DOHH2 (cell line): ENCODE measurements around the gene YTHDF2.

ENCODE experiments used
- H3F3A ChIP-seq: fragments of 200-600 bp; sonication (generic), shearing (Covaris generic); 2 replicates; pipeline ENCODE4 v1.6.0; 2016; ENCODE audit warnings: antibody characterized with exemption, mild to moderate bottlenecking; ENCODE audit not compliant: control insufficient read depth, insufficient read depth
- H3K27ac ChIP-seq: fragments of 200-600 bp; sonication (generic); 2 replicates; pipeline ENCODE4 v1.5.1; 2014; ENCODE audit warnings: low read depth, mild to moderate bottlenecking, low read length, moderate library complexity
- H3K27me3 ChIP-seq: fragments of 200-600 bp; sonication (generic); 2 replicates; pipeline ENCODE4 v1.6.1; 2014; ENCODE audit warnings: mild to moderate bottlenecking, low read length, mixed read lengths; ENCODE audit not compliant: control insufficient read depth
- H3K36me3 ChIP-seq: fragments of 200-600 bp; sonication (generic); 2 replicates; pipeline ENCODE4 v1.6.1; 2014; ENCODE audit warnings: mild to moderate bottlenecking, low read length, moderate library complexity, mixed read lengths; ENCODE audit not compliant: control insufficient read depth
- H3K4me1 ChIP-seq: fragments of 200-600 bp; sonication (generic); 2 replicates; pipeline ENCODE4 v1.6.1; 2014; ENCODE audit warnings: mild to moderate bottlenecking, low read length, mixed read lengths; ENCODE audit not compliant: control insufficient read depth
- H3K4me2 ChIP-seq: fragments of 200-600 bp; sonication (generic); 2 replicates; pipeline ENCODE4 v1.6.0; 2014; ENCODE audit warnings: mild to moderate bottlenecking, low read length, moderate library complexity
- H3K4me3 ChIP-seq: fragments of 200-600 bp; sonication (generic); 2 replicates; pipeline ENCODE4 v1.5.1; 2014; ENCODE audit warnings: mild to moderate bottlenecking, low read length, mixed read lengths
- H3K79me2 ChIP-seq: fragments of 200-600 bp; sonication (generic); 2 replicates; pipeline ENCODE4 v1.6.1; 2014; ENCODE audit warnings: mild to moderate bottlenecking, low read length, mixed read lengths; ENCODE audit not compliant: control insufficient read depth
- H3K9me2 ChIP-seq: fragments of 200-600 bp; sonication (generic); replicated peaks from 2 replicates; pipeline ENCODE4 v1.6.1; 2014; ENCODE audit warnings: mild to moderate bottlenecking, low read length, mixed read lengths; ENCODE audit not compliant: control insufficient read depth
- H3K9me3 ChIP-seq: fragments of 200-600 bp; sonication (generic); 2 replicates; pipeline ENCODE4 v1.6.1; 2014; ENCODE audit warnings: antibody characterized with exemption, low read length, mixed read lengths; ENCODE audit not compliant: control insufficient read depth, insufficient read depth
- H4K20me1 ChIP-seq: fragments of 200-600 bp; sonication (generic); 2 replicates; pipeline ENCODE4 v1.6.0; 2014; ENCODE audit warnings: low read depth, mild to moderate bottlenecking, antibody characterized with exemption, low read length, moderate library complexity; ENCODE audit not compliant: control insufficient read depth, insufficient read depth
- EZH2phosphoT487 ChIP-seq: fragments of 200-600 bp; sonication (generic); IDR thresholded peaks from 2 replicates; pipeline ENCODE4 v1.6.1; 2017; ENCODE audit warnings: borderline replicate concordance, mild to moderate bottlenecking, antibody characterized with exemption, low read length, moderate library complexity, mixed read lengths
- TF ChIP-seq, protein P1 (sequence below): fragments of 200-600 bp; sonication (generic); IDR thresholded peaks from one replicate; pipeline ENCODE4 v1.5.1; 2014; ENCODE audit warnings: antibody characterized with exemption, mild to moderate bottlenecking, low read depth, low read length; ENCODE audit not compliant: poor library complexity, severe bottlenecking

YTHDF2 gene

DNA sequence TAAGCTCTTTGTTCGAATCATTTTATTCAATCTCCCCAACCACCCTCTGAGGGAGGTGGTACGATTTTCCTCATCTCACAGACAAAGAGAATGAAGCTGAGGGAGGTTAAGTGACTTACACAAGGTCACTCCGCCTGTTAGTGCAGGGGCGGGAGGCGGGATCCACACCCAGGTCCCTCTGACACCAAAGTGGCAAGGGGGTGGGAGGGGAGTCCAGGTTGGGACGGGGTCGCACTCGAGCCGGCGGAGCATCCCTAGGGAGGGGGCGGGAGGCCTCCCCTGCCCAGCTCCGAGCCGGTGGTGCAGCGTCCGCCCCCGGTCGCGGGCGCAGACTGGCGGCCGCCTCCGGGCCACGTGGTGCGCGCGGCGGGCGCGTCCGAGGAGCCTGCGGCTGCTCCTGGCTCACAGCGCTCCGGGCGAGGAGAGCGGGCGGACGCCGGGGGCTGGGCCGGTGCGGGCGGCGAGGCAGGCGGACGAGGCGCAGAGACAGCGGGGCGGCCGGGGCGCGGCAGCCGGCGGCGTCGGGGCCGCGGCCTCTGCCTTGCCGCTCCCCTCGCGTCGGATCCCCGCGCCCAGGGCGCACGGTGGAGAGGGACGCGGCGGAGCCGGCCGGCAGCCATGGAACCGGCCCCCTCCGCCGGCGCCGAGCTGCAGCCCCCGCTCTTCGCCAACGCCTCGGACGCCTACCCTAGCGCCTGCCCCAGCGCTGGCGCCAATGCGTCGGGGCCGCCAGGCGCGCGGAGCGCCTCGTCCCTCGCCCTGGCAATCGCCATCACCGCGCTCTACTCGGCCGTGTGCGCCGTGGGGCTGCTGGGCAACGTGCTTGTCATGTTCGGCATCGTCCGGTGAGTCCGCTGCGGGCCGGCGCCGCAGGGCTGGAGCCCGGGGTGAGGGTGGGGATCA, 75.3 kb downstream of the YTHDF2 start, which contains the start of gene OPRD1:
Gene OPRD1 (plus strand): TSS at position 405 of the 903 bp plus-strand sequence. CDS start 214 bp downstream, at position 619.
- no peak within 1 kb of the TSS for H3K4me2 ChIP-seq
- no peaks in the 10 kb centered on the region for H3F3A ChIP-seq
- no peak within 1 kb of the TSS for H3K27ac ChIP-seq
- no peaks in the 10 kb centered on the region for H4K20me1 ChIP-seq
- H3K9me2 ChIP-seq, result no peaks in the 10 kb centered on the region
- TF ChIP-seq, protein P1, sequence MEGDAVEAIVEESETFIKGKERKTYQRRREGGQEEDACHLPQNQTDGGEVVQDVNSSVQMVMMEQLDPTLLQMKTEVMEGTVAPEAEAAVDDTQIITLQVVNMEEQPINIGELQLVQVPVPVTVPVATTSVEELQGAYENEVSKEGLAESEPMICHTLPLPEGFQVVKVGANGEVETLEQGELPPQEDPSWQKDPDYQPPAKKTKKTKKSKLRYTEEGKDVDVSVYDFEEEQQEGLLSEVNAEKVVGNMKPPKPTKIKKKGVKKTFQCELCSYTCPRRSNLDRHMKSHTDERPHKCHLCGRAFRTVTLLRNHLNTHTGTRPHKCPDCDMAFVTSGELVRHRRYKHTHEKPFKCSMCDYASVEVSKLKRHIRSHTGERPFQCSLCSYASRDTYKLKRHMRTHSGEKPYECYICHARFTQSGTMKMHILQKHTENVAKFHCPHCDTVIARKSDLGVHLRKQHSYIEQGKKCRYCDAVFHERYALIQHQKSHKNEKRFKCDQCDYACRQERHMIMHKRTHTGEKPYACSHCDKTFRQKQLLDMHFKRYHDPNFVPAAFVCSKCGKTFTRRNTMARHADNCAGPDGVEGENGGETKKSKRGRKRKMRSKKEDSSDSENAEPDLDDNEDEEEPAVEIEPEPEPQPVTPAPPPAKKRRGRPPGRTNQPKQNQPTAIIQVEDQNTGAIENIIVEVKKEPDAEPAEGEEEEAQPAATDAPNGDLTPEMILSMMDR, result no peak
- TF ChIP-seq EZH2phosphoT487, result no peak
- peaks cover 45% of the 10 kb centered on the region for H3K27me3 ChIP-seq
- no peak within 1 kb of the TSS for H3K4me3 ChIP-seq
- no peaks in the 10 kb centered on the region for H3K36me3 ChIP-seq
- no peaks in the 10 kb centered on the region for H3K79me2 ChIP-seq
- peaks cover 2% of the 10 kb centered on the region; the same call in 1 of the 2 replicates for H3K4me1 ChIP-seq
- H3K9me3 ChIP-seq, result no peaks in the 10 kb centered on the region

DNA sequence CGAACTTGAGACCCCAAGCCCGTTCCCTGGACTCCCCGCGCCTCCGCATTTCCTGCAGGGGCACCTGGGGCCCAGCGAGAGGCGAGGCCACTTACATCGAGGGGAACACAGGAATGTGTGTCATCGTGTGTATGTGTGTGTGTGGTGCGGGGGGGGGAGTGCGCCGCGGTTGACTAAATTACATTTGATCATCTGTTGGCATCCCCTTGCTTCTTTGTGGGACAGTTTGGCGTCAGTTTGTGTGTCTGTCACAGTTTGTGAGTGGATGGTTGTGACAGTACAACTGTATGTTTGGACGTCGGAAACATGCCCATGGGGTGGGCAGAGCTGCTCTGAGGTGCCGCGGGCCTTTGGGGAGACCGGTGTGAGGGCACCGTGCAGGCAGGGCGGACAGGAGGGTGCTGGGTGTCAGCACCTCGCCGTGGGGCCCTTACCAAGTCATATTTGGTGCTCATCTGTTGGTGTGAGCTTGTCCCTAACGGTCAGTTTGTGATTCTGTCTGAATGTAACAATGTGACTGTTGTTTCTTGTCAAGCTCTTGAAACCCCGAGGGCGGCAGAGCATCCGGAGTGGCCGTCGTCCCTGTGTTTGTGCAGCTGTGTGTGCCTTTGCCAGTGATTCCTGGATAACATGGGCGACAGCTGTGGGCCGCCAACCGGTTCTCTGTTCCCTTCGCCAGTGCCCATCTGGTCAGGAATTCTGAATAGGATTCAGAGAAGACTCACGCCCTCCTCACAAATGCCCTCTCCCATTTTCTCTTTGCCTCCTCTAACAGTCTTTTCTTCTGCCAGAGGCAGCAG, 76.1 kb downstream of the YTHDF2 start:
- Histone ChIP-seq H3K9me2 (no peaks in the 10 kb centered on the region), H3K9me3 (no peaks in the 10 kb centered on the region), H3K79me2 (no peaks in the 10 kb centered on the region), H3K27me3 (peaks cover 48% of the 10 kb centered on the region), H3K4me1 (peaks cover 2% of the 10 kb centered on the region; the same call in 1 of the 2 replicates), H3K27ac (no peak overlapping the region), H3K4me2 (no peak overlapping the region), H4K20me1 (no peaks in the 10 kb centered on the region), H3F3A (no peaks in the 10 kb centered on the region), H3K4me3 (no peak overlapping the region), H3K36me3 (no peaks in the 10 kb centered on the region)
- no peak for TF ChIP-seq EZH2phosphoT487
- TF ChIP-seq, protein P1, result no peak

DNA sequence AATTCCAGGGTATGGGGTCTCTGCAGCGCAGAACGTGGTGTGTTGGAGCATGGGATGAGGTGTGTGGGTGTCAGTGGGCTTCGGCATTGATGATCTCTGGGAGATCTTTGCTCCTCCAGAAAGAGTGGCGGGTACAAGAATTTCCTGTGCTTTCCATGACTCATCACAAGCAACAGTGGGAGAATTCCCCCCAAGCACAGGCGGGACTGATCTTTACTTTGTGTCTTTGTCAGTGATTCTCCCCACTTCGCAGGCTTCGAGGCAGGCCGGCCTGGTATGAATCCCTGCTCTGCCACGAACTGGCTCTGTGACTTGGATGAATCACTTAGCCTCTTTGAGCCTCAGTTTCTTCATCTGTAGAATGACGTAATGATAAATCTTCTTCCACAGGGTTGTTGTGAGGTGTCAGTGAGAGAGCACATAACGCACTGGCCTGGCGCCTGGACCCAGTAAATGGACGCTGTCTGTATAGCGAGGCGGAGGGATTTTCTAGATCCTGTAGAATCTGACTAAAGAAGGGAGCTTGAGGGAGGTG, 77.3 kb downstream of the YTHDF2 start:
- Histone ChIP-seq H3K27ac (no peak overlapping the region), H3K27me3 (peaks cover 48% of the 10 kb centered on the region), H3K4me2 (no peak overlapping the region)

More for the DNA sequence above, 77.3 kb downstream of the YTHDF2 start:
- H3K9me3 ChIP-seq, result no peaks in the 10 kb centered on the region
- no peak for TF ChIP-seq EZH2phosphoT487
- TF ChIP-seq, protein P1, result no peak
- H3K36me3 ChIP-seq, result no peaks in the 10 kb centered on the region
- no peaks in the 10 kb centered on the region for H3K9me2 ChIP-seq
- no peak overlapping the region for H3K4me3 ChIP-seq
- H3K4me1 ChIP-seq, result peaks cover under 1% of the 10 kb centered on the region; the same call in 1 of the 2 replicates
- no peaks in the 10 kb centered on the region for H4K20me1 ChIP-seq
- H3K79me2 ChIP-seq, result no peaks in the 10 kb centered on the region
- no peaks in the 10 kb centered on the region for H3F3A ChIP-seq
